Mucosa of gallbladder (tissue), 1 donor: ENCODE results near the gene MEF2D. TPM values are rescaled to one million over a fixed set of nuclear protein-coding genes. Genes with fewer than 3 reads are reported as not detected.

Experiments
- DNase-seq: peaks from one replicate; pipeline ENCODE4 v3.0.0-alpha.2; 2020; ENCODE audit warnings: low spot score
- total RNA-seq: library from RNA; stranded (reverse); gene quantifications from one replicate; pipeline ENCODE4 v1.2.1, GENCODE V29; 2021
- donor health status: DM: no; HTN: no; CAD: no.

Gene MEF2D
- total RNA-seq = 57.8 TPM

GRCh38 chr1:156500543-156500792 is at the start of gene MEF2D:
Gene MEF2D, minus strand, starts transcription at chr1:156500775. Its CDS starts 17,483 bp downstream, at chr1:156483292.
- DNase-seq = no peak

DNA sequence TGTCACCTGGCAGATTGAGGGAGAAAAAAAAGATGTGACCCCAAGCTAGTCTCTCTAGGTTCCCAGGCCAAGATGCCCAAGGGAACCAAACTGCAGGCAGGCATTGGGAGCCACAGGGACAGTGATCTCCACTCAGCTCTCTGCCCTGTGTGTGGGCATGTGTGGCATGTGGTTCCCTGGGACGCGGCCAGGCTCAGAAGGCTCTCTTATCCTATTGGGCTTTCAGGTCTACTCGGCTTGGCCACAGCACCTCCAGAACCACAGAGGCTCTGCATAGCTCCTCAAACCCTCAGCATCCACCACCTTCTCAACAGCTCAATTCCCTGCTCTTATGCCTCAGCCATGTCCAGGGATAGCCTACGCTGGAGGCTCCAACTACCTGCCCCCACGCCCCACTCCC is 49.8 kb upstream of the MEF2D start:
- no peak for DNase-seq

DNA sequence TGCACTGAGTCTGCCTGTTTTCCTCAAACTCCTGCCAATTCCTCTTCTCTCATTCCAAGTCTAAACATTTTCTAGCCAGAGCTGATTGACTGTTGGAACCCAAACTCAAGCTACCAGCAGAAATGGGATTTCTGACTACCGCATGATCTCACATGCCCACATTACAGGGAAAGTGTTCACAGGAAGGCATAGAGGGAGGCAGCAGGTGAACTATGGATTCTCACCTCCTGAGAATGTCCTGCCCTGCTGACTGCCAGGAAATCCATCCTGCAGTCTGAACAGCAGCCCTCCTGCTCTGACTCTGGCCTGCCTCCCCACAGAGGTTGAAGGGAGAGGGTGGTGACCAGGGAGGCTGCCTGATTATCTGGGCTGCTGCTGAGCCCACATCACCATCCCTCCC is 49.3 kb upstream of the MEF2D start:
- no peak for DNase-seq

DNA sequence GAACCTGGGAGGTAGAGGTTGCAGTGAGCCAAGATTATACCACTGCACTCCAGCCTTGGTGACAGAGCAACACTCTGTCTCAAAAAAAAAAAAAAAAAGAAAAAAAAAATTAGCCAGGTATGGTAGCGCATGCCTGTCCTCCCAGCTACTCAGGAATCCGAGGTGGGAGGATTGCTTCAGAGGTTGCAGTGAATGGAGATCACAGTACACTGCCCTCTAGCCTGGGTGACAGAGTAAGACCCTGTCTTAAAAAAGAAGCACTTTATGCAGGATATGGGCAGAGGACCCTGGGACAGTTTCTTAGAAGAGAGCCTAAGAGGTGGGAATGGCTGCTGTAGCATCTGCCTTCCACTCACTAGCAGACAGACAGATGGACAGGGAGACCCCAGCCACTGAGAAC is 48.8 kb upstream of the MEF2D start:
- no peak for DNase-seq

DNA sequence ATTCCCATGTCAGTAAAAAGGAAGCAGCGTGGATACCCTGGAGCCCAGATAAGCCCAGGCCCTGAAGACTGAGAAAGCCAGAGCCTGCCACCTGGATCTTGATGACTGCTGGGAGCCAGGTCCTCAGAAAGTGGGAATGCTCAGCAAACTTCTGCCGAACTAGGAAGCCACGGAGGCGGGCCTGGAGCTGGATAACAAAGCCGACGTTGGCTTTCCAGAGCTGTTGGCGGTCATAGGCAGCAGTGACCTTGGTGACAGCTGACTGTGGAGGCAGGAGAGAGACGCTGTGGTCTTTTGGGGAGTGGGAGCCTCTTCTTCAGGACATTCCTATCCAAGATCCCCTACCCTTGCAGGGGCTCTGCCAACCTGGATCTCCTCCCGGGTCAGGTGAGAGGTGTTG is 47.4 kb upstream of the MEF2D start:
- DNase-seq = no peak

DNA sequence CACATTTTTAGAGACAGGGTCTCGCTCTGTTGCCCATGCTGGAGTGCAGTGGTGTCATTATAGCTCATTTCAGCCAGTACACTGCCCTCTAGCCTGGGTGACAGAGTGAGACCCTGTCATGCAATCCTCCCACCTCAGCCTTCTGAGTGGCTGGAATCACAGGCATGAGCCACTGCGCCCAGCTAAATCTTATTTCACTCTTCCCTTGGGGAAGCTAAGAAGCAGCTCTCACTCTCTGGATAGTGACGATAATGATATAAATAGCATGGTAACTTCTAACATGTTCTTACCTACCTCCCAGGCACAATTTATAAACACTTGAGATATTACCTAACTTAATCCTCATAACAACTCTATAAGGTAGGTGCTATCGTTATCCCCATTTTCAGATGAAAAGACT is 46.9 kb upstream of the MEF2D start:
- no peak for DNase-seq

DNA sequence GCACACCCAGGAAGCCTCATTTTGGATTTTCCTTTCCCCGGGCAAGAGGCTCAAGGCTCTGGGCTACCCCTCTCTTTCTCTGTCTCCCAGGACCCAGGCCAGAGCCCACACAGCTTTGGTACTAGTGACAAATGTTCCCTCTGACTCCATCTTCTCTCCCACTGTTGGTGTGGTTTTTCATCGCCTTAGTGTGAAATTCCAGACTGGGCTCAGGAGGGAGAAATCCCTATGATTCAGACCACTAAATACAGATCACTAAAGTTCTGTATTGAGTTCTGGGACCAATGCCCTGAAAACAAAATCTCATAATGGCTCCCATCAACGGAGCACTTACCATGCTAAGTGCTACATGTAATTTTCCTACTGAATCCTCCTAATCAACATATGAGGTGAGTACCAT is 45.7 kb upstream of the MEF2D start:
- DNase-seq = no peak

DNA sequence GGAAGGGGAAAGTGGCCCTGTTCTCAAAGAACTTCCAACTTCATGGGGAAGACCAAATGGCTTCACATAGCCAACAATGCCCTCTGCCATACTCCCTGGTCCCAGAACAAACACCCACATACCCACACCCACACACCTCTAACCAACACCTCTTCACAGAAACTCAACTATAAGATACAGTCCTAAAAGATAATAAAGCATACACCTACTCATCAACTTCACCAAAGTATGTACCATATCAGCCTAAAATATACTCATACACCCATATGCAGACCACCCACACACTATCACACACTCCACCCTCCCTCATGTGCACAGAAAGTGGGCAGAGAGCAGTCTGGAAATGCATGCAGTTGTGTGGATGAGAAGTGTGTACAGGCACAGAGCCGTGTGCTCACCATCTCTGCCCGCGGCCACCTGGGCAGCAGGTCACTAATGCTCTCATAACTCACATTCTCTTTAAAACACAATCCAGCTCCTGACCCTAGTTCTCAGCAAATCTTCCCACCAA is 44.1 kb upstream of the MEF2D start:
- no peak for DNase-seq

GRCh38 chr1:156543066-156543465 is 42.5 kb upstream of the MEF2D start:
- no peak for DNase-seq

DNA sequence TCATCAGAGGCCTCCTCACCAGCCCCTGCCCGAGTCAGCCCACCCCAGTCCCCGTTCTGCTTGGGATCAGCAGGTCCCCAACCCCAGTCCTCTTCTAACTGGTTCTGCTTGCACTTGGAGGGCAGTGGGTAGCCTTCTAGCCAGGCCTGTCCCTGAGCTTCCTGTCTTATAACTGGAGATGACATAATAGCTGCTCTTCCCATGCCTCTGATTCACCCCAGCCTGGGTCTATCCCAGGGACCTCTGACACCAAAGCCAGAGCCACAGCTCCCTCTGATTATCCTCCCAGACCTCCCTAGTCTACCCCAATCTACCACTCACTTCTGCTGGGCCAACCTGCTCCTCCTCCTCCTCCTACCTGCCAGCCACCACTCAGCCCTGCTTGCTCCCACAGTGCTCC is 40.4 kb upstream of the MEF2D start:
- no peak for DNase-seq

DNA sequence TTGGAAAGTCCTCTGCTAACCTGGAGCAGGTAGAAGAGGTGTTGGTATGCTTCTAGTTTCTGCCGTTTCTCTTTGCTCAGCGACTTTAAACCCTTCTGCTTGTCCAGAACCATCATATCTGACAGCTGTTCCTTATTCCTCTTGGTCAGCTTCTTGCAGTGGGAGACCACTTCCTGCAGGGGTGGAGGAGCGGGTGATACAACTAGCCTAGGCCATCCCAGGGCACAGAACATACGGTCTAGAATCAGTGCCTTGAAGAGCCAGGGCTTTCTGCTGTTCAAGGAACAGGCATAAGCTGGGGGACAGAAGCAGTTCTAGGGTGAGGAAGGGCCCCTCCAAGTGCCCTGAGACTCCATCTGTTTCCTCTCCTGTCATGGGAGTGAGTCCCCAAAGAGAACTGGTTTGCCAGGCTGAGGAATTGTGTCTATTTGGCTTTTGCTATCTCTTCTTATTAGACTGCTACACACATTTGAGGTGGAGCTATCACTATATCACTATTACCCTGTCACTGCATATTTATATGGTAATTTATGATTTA is 39.3 kb upstream of the MEF2D start:
- DNase-seq = no peak

DNA sequence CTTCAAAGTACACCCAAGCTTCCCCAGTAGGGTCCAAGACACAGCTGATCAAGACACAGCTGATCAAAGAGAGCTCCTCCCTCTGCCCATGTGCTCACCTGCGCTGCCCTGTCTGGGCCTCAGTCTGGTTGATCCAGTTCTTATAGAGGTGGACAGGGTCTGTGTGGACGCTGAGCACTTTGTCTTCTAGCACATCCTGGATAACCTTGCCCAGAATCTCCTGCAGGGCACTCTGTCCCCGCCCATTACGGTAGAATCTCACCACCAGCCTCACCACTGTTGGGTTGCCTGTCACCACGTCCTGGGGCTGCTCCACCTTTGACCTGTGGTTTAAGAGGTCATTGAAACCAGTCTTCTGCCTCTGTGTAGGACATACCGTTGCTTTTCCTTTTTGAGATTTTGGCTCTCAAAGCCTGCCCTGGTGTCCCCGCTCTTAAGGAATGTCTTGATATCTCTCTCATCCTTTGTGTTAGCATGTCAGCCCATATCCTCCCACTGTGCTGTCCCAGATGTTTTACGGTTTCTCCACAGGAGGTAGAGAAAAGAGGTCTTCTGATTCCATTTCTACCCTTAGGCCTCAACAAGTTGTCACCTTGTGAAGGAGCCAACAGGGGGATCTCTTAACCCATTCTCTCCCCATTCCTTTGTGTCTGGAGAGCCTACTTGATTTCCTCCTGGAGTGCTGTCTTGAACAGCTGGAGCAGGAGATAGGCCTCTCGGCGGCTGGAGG is 38.3 kb upstream of the MEF2D start:
- DNase-seq = no peak

- DNase-seq = no peak
Measured at GRCh38 chr1:156537027-156537426, 36.5 kb upstream of the MEF2D start.

- DNase-seq = no peak
Measured at GRCh38 chr1:156534424-156535060, 34.0 kb upstream of the MEF2D start.

DNA sequence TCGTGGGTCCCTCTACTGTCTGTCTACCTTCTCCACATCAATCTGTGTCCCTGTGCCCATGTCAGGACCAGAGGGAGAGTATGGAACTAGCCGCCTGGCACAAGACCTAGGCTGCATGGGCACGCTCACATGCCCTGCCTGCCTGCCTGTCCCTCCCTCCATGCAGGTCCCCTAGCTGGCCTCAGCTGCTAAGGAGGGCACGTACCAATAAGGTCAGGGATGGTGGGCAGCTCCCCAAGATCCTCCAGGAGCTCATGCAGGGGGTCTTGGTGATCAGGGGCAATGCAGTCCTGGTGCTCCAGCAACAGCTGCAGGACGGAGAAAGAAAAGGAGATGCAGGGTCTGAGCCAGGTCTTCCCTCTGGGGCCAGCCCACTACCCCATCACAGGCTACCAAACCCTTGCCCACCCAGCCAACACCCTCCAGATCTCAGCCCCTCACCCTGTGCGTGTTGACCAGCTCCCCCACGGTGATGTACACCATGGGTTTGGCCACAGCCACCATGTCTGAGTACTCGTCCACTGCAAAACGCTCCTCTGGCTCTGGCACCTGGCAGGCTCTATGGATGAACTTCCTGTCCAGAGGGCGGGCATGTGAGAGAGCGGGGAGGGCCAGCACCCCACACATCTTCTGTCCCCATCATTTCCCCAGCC is 33.1 kb upstream of the MEF2D start:
- DNase-seq = no peak

DNA sequence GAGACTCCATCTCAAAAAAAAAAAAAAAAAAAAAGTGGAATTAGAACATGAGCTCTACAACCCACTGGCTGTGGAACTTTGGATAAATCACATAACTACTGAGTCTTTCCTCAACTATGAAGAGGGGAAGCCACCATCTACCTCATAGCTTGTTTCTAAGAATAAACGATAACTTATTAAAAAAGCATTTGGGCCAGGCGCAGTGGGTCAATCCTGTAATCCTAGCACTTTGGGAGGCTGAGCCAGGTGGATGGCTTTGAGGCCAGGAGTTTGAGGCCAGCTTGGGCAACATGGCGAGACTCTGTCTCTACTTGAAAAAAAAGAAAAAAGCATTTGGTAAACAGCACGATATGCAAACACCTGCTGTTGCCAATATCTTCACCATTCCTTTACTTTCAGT is 31.8 kb upstream of the MEF2D start:
- DNase-seq = no peak

- DNase-seq = no peak
Measured at GRCh38 chr1:156530006-156530405, 29.4 kb upstream of the MEF2D start.

DNA sequence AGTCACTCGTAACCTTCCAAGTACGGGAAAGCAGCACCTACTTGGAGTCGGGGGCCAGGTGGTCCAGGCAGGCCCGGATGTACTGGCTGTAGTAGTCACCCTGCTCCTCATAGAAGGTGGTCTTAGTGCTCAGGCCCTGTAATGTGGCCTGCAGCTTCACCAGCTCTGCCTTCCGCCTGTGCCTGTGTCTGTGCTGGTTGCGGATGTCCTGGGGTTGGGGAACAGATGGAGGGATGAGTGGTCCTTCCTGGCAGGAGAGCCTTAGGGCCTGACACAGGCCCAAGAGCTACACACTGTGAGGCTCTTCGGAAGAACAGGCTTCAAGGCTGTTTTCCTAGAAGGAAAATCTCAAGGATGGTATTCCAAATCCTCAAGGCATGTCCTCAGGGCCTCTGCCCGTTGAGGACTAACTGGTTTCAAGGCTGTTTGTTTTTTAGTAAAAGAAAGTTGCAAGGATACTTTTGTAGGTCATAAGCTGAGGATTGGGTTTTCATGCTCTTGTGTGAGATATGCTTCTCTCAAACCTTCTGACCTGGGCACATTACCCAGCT is 28.4 kb upstream of the MEF2D start:
- no peak for DNase-seq

DNA sequence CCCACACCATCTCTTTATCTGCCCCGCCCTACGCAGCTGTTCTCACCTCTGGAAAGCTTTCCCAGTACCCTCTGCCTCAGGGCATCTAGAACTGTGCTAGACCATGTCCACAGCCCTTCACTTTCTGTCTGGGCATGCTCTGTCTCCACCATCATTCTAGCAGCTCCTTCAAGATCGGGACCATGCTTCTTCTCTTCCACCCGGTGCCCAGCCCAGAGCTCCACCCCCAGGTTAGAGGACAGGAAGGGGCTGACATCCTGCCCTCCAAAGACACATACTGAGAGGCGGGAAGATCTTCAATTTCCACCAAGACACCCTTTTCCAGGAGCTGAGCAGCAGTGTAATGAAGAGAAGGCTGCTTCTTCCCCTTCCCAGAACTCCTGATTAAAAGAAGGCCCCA is 27.7 kb upstream of the MEF2D start:
- DNase-seq = no peak

DNA sequence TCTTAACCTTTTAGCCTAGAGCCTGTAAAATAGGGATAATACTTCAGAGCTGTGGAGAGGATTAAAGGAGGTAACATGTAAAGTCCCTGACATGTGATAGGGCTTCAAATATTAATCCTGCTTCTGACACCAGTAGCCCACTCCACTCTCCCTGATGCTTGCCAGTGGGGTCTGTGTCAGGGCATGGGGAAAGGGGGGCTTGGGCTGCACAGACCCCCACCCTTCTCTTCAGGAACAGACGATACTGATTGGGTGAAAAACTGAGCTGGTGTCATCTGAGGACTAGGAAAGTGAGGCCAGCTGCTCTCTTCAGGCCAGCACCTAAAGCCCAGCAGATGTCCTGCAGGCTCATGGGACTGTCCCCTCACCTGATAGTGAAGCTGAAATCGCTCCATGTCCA is 27.0 kb upstream of the MEF2D start:
- DNase-seq = no peak

GRCh38 chr1:156525856-156526489 is 25.4 kb upstream of the MEF2D start:
- no peak for DNase-seq

DNA sequence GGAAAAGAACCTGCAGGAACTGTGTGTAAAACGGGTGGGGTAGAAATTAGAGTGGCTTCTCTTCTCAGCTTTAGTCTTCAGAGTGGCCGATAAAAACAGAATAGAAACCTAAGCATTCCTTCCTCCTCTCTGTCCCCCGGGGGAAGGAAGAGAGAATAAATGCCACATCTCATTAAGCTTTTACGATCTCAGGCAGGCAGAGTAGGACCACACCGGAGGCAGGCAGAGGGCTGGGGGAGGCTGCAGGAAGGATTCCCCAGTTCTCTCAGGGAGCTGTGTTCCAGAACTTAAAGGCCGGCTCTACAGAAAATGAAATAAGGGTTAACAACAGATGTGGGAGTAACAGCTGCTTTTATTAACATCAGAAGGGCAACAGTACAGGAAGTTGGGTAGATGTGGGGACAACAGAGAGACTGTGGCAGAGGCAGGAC is 24.5 kb upstream of the MEF2D start:
- DNase-seq = no peak
